ENCODE results near the gene LPAR1.

GRCh38 chr9:111058166-111058565 lies 19.9 kb upstream of the LPAR1 start:
- TF ChIP-seq CTCF (conservative IDR thresholded peaks at IDR 0.05) (no peak), ZFX (IDR thresholded peaks at IDR 0.05) (no peak)
